ENCODE data around the gene GM2A. TPM values are rescaled to one million over a fixed set of nuclear protein-coding genes. Genes with fewer than 3 reads are reported as not detected.
A peak's percentile ranks its signal among the peaks of the same experiment; 100 is the strongest.
"Not testable (repeated sequence)": the region's sequence is repeated elsewhere in the genome, so short reads cannot be mapped to it uniquely, and the experiment has no call there.

The GM2A gene
- polyA plus RNA-seq, 1 donor from 2014 or later, result 31.5 TPM

GRCh38 chr5:151298063-151298855 is 45.3 kb downstream of the GM2A start:
- Mint-ChIP-seq H3K36me3 (no peaks in the 10 kb centered on the region), H3K4me3 (peak overlapping the region in 1 of 4 donors; percentile 46), H3K9me3 (no peaks in the 10 kb centered on the region), H3K27ac (peak overlapping the region in 1 of 3 donors; percentile 76), H3K4me1 (peaks cover 0 to 13% (median 5%) of the 10 kb centered on the region in 3 donors), H3K27me3 (peaks cover 10% of the 10 kb centered on the region)

GRCh38 chr5:151303666-151304065 is 50.7 kb downstream of the GM2A start, which contains the start of gene SLC36A3:
Gene SLC36A3, minus strand, starts transcription at chr5:151303766. Its CDS starts 412 bp downstream, at chr5:151303354.
- H3K27me3 Mint-ChIP-seq, result peaks cover 6% of the 10 kb centered on the region
- H3K4me1 Mint-ChIP-seq, result peaks cover 0 to 3% (median 0%) of the 10 kb centered on the region in 3 donors
- no peaks in the 10 kb centered on the region for H3K9me3 Mint-ChIP-seq
- no peak within 1 kb of the TSS for H3K27ac Mint-ChIP-seq
- no peaks in the 10 kb centered on the region for H3K36me3 Mint-ChIP-seq
- peak within 1 kb of the TSS in 1 of 4 donors; percentile 55 for H3K4me3 Mint-ChIP-seq

- H3K36me3 Mint-ChIP-seq, H3K4me1 Mint-ChIP-seq: not testable (repeated sequence)
Measured at GRCh38 chr5:151309266-151309665, 56.3 kb downstream of the GM2A start.

GRCh38 chr5:151309821-151310220 is 56.8 kb downstream of the GM2A start:
- peak overlapping the region in 1 of 4 donors; percentile 49 for H3K4me3 Mint-ChIP-seq
- H3K36me3 Mint-ChIP-seq, H3K27me3 Mint-ChIP-seq, H3K4me1 Mint-ChIP-seq, H3K27ac Mint-ChIP-seq: not testable (repeated sequence)
- peaks cover 5 to 11% (median 6%) of the 10 kb centered on the region in 3 donors for H3K9me3 Mint-ChIP-seq

More at GRCh38 chr5:151309266-151309665, 56.3 kb downstream of the GM2A start:
- not testable (repeated sequence) for H3K27ac Mint-ChIP-seq, H3K4me3 Mint-ChIP-seq, H3K27me3 Mint-ChIP-seq
- peaks cover 5 to 11% (median 6%) of the 10 kb centered on the region in 3 donors for H3K9me3 Mint-ChIP-seq

- peaks cover 8% of the 10 kb centered on the region for H3K36me3 Mint-ChIP-seq
- no peak overlapping the region for H3K27ac Mint-ChIP-seq
- H3K27me3 Mint-ChIP-seq, result peaks cover 5% of the 10 kb centered on the region
- peaks cover 1 to 2% (median 2%) of the 10 kb centered on the region in 3 donors for H3K4me1 Mint-ChIP-seq
- H3K9me3 Mint-ChIP-seq, result peaks cover 5 to 11% (median 6%) of the 10 kb centered on the region in 3 donors
- no peak overlapping the region for H3K4me3 Mint-ChIP-seq
Measured at GRCh38 chr5:151310932-151311331, 57.9 kb downstream of the GM2A start.

GRCh38 chr5:151312756-151313324 is 59.9 kb downstream of the GM2A start:
- peaks cover 1 to 8% (median 2%) of the 10 kb centered on the region in 3 donors for H3K4me1 Mint-ChIP-seq
- H3K27me3 Mint-ChIP-seq, result peaks cover 5% of the 10 kb centered on the region
- no peak overlapping the region for H3K27ac Mint-ChIP-seq
- H3K9me3 Mint-ChIP-seq, result peaks cover 5 to 11% (median 6%) of the 10 kb centered on the region in 3 donors
- peaks cover 8% of the 10 kb centered on the region for H3K36me3 Mint-ChIP-seq
- H3K4me3 Mint-ChIP-seq, result peak overlapping the region in 1 of 4 donors; percentile 33

- Mint-ChIP-seq H3K4me3 (no peak overlapping the region), H3K9me3 (peaks cover 5 to 11% (median 6%) of the 10 kb centered on the region in 3 donors), H3K27ac (no peak overlapping the region), H3K4me1 (peaks cover 0 to 9% (median 2%) of the 10 kb centered on the region in 3 donors), H3K27me3 (peaks cover 5% of the 10 kb centered on the region), H3K36me3 (peaks cover 8% of the 10 kb centered on the region)
Measured at GRCh38 chr5:151313357-151313756, 60.4 kb downstream of the GM2A start.

- peaks cover 3 to 5% (median 5%) of the 10 kb centered on the region in 3 donors for H3K9me3 Mint-ChIP-seq
- peaks cover 0 to 15% (median 11%) of the 10 kb centered on the region in 3 donors for H3K4me1 Mint-ChIP-seq
- H3K4me3 Mint-ChIP-seq, result no peak overlapping the region
- no peak overlapping the region for H3K27ac Mint-ChIP-seq
- peaks cover 2% of the 10 kb centered on the region for H3K27me3 Mint-ChIP-seq
- peaks cover 2% of the 10 kb centered on the region for H3K36me3 Mint-ChIP-seq
Measured at GRCh38 chr5:151315998-151316597, 63.1 kb downstream of the GM2A start.

- Mint-ChIP-seq H3K36me3 (no peaks in the 10 kb centered on the region), H3K27me3 (peaks cover 2% of the 10 kb centered on the region), H3K9me3 (no peaks in the 10 kb centered on the region), H3K4me1 (peaks cover 0 to 15% (median 11%) of the 10 kb centered on the region in 3 donors), H3K4me3 (no peak overlapping the region), H3K27ac (no peak overlapping the region)
Measured at GRCh38 chr5:151317871-151318270, 64.9 kb downstream of the GM2A start.

GRCh38 chr5:151318850-151319732 is 66.1 kb downstream of the GM2A start:
- Mint-ChIP-seq H3K27ac (peak overlapping the region in 1 of 3 donors; percentile 84), H3K9me3 (peaks cover 0 to 2% (median 0%) of the 10 kb centered on the region in 3 donors)

More at GRCh38 chr5:151318850-151319732, 66.1 kb downstream of the GM2A start:
- no peaks in the 10 kb centered on the region for H3K36me3 Mint-ChIP-seq
- H3K4me1 Mint-ChIP-seq, result peaks cover 0 to 15% (median 11%) of the 10 kb centered on the region in 3 donors
- no peak overlapping the region for H3K4me3 Mint-ChIP-seq
- H3K27me3 Mint-ChIP-seq, result peaks cover 2% of the 10 kb centered on the region

Other genes starting within 250 kb of the GM2A start
- gene GPX3, start 232.6 kb upstream of the GM2A start, polyA plus RNA-seq, result 2.8 TPM
- 78.3 TPM for gene TNIP1, start 172.2 kb upstream of the GM2A start, polyA plus RNA-seq
- gene ANXA6, start 95.4 kb upstream of the GM2A start, polyA plus RNA-seq, result 298 TPM
- gene CCDC69, start 29.1 kb upstream of the GM2A start, polyA plus RNA-seq, result 75.5 TPM
- not detected for gene SLC36A3, start 50.6 kb downstream of the GM2A start, polyA plus RNA-seq
- not detected for gene SLC36A2, start 94.4 kb downstream of the GM2A start, polyA plus RNA-seq
- 1.9 TPM for gene SLC36A1, start 194.4 kb downstream of the GM2A start, polyA plus RNA-seq

All from IgD-negative memory B cell (primary cell).